HL-60 (cell line): ENCODE measurements around the gene HSBP1L1.

ENCODE experiments used
- CTCF ChIP-seq: IDR thresholded peaks from one replicate; pipeline ENCODE4 v1.5.1; 2011; ENCODE audit warnings: low read length, control low read depth, inconsistent platforms; ENCODE audit not compliant: insufficient read depth
- GABPA ChIP-seq: IDR thresholded peaks from 2 replicates; pipeline ENCODE4 v1.6.1; 2012; ENCODE audit warnings: low read depth
- POLR2AphosphoS5 ChIP-seq: IDR thresholded peaks from 2 replicates; pipeline ENCODE4 v1.6.1; 2012; ENCODE audit warnings: low read depth
- REST ChIP-seq: IDR thresholded peaks from 2 replicates; pipeline ENCODE4 v1.6.1; 2012; ENCODE audit warnings: low read depth; ENCODE audit not compliant: insufficient replicate concordance
- SPI1 ChIP-seq: IDR thresholded peaks from 2 replicates; pipeline ENCODE4 v1.6.1; 2012; ENCODE audit warnings: low read depth, mild to moderate bottlenecking, borderline replicate concordance

- TF ChIP-seq CTCF (no peak), REST (no peak), POLR2AphosphoS5 (no peak), GABPA (no peak), SPI1 (no peak)
Measured at GRCh38 chr18:79970419-79971133, 6.1 kb downstream of the HSBP1L1 start.
